HEK293T (cell line): ENCODE data around the gene GATB.

Experiments
- ARNT ChIP-seq: fragments of 450-650 bp; IDR thresholded peaks from 2 replicates; pipeline ENCODE4 v1.6.1; 2017; ENCODE audit warnings: mild to moderate bottlenecking
- BHLHE40 ChIP-seq: fragments of 450-650 bp; IDR thresholded peaks from 2 replicates; pipeline ENCODE4 v1.6.1; 2016; ENCODE audit warnings: mild to moderate bottlenecking, moderate library complexity, borderline replicate concordance
- ELF4 ChIP-seq: fragments of 450-650 bp; IDR thresholded peaks from 2 replicates; pipeline ENCODE4 v1.6.1; 2017; ENCODE audit warnings: antibody characterized with exemption
- FOXA1 ChIP-seq: fragments of 450-650 bp; IDR thresholded peaks from 2 replicates; pipeline ENCODE4 v1.6.1; 2016; ENCODE audit warnings: mild to moderate bottlenecking
- FOXK2 ChIP-seq: fragments of 450-650 bp; IDR thresholded peaks from 2 replicates; pipeline ENCODE4 v1.6.1; 2016; ENCODE audit warnings: mild to moderate bottlenecking
- FOXM1 ChIP-seq: fragments of 450-650 bp; IDR thresholded peaks from 2 replicates; pipeline ENCODE4 v1.6.1; 2017; ENCODE audit warnings: mild to moderate bottlenecking, borderline replicate concordance
- HDGF ChIP-seq: fragments of 450-650 bp; IDR thresholded peaks from 2 replicates; pipeline ENCODE4 v1.6.1; 2017; ENCODE audit warnings: antibody characterized with exemption, borderline replicate concordance
- L3MBTL2 ChIP-seq: fragments of 450-650 bp; conservative IDR thresholded peaks from 2 replicates; pipeline ENCODE4 v1.6.1; 2016; ENCODE audit warnings: mild to moderate bottlenecking
- LEF1 ChIP-seq: fragments of 450-650 bp; IDR thresholded peaks from 2 replicates; pipeline ENCODE4 v1.6.1; 2017; ENCODE audit warnings: mild to moderate bottlenecking, borderline replicate concordance
- NFRKB ChIP-seq: fragments of 450-650 bp; IDR thresholded peaks from 2 replicates; pipeline ENCODE4 v1.6.1; 2016; ENCODE audit warnings: mild to moderate bottlenecking, moderate library complexity
- SP1 ChIP-seq: fragments of 450-650 bp; IDR thresholded peaks from 2 replicates; pipeline ENCODE4 v1.6.1; 2017
- TARDBP ChIP-seq: fragments of 450-650 bp; IDR thresholded peaks from 2 replicates; pipeline ENCODE4 v1.6.1; 2016
- ZNF384 ChIP-seq: fragments of 450-650 bp; IDR thresholded peaks from 2 replicates; pipeline ENCODE4 v1.6.1; 2016
- TF ChIP-seq, protein P1 (sequence below): fragments of 450-650 bp; IDR thresholded peaks from 2 replicates; pipeline ENCODE4 v1.6.1; 2016

DNA sequence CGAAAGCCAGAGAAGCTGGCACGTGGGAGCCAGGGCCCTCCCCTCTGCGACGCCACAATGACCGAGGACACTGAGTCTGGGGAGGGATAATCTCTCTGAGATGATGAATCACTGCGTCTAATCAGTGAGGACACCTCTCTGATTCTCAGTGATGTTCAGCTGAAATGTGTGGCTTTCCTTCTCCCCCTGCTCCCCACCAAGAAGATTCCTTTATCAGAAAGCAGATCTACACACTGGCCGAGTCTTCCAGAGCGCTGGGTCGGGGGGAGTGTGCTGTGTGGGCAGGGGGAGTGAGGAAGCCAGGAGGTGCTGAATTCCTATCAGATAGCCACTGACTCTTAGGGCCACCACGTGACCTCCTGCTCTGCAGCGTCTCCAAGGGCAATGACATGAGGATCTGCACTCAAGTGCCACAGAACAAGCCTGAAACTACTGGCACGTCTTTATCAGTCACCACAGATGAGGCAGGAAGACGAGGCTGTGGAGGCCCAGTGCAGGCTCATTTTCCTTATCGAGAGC lies 89.2 kb downstream of the GATB start:
- TF ChIP-seq FOXM1 (no peak), BHLHE40 (no peak), ZNF384 (no peak), SP1 (no peak), TARDBP (no peak), ARNT (no peak), HDGF (no peak), L3MBTL2 (no peak), FOXK2 (no peak), FOXA1 (no peak), ELF4 (no peak), NFRKB (no peak), LEF1 (no peak)
- TF ChIP-seq, protein P1, sequence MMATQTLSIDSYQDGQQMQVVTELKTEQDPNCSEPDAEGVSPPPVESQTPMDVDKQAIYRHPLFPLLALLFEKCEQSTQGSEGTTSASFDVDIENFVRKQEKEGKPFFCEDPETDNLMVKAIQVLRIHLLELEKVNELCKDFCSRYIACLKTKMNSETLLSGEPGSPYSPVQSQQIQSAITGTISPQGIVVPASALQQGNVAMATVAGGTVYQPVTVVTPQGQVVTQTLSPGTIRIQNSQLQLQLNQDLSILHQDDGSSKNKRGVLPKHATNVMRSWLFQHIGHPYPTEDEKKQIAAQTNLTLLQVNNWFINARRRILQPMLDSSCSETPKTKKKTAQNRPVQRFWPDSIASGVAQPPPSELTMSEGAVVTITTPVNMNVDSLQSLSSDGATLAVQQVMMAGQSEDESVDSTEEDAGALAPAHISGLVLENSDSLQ, result no peak
